HEK293 (cell line): Measurements from ENCODE around the gene CACNA1E.

Experiments
- CTCF ChIA-PET: fragments of 350-600 bp; formaldehyde crosslinking; extraction: SDS; loops from one replicate; lab custom pipeline; 2021; ENCODE audit warnings: antibody characterized with exemption; lab: Yijun Ruan, JAX
- POLR2A ChIA-PET: fragments of 300-600 bp; formaldehyde crosslinking; extraction: SDS; loops from one replicate; lab custom pipeline; 2020; ENCODE audit warnings: antibody characterized with exemption, inconsistent platforms; lab: Yijun Ruan, JAX
- H3K27ac ChIP-seq: fragments of 200-500 bp; sonication (Bioruptor generic); 2 replicates; pipeline ENCODE4 v1.5.1; 2014; ENCODE audit warnings: low read depth, low read length, control low read depth, inconsistent platforms; ENCODE audit errors: extremely low read depth
- H3K36me3 ChIP-seq, 2 experiments: fragments of 200-500 bp in 1 of 2; sonication (Bioruptor generic) in 1 of 2; 1 replicate in 1 of 2; 2 replicates in 1 of 2; pipeline ENCODE4 v1.5.1; 2014 to 2017; ENCODE audit warnings: inconsistent platforms in 2 of 2, low read length in 2 of 2; ENCODE audit not compliant: control insufficient read depth in 2 of 2, insufficient read depth in 1 of 2
- H3K4me1 ChIP-seq: fragments of 200-500 bp; sonication (Bioruptor generic); 2 replicates; pipeline ENCODE4 v1.5.1; 2014; ENCODE audit warnings: mild to moderate bottlenecking, low read length, inconsistent platforms; ENCODE audit not compliant: control insufficient read depth, insufficient read depth
- H3K4me3 ChIP-seq: 2 replicates; pipeline ENCODE4 v1.5.1; 2011; ENCODE audit warnings: low read depth, mild to moderate bottlenecking, control low read depth, low read length, moderate library complexity
- H3K9me3 ChIP-seq: fragments of 200-500 bp; sonication (Bioruptor generic); 2 replicates; pipeline ENCODE4 v1.5.1; 2014; ENCODE audit warnings: low read depth, low read length, inconsistent platforms; ENCODE audit not compliant: control insufficient read depth, insufficient read depth
- KLF8 ChIP-seq: fragments of 450-650 bp; formaldehyde crosslinking; IDR thresholded peaks from 2 replicates; pipeline ENCODE4 v1.5.1; 2016; ENCODE audit warnings: missing biosample characterization, missing genetic modification characterization
- KLF9 ChIP-seq: fragments of 450-650 bp; formaldehyde crosslinking; IDR thresholded peaks from 2 replicates; pipeline ENCODE4 v1.5.1; 2016; ENCODE audit warnings: missing biosample characterization, missing genetic modification characterization, low read depth
- PRDM1 ChIP-seq: fragments of 450-650 bp; formaldehyde crosslinking; IDR thresholded peaks from 2 replicates; pipeline ENCODE4; 2016; ENCODE audit warnings: missing biosample characterization, missing genetic modification characterization
- PRDM6 ChIP-seq: fragments of 450-650 bp; formaldehyde crosslinking; IDR thresholded peaks from 2 replicates; pipeline ENCODE4 v1.5.1; 2017; ENCODE audit warnings: missing biosample characterization, missing genetic modification characterization
- RBAK ChIP-seq: fragments of 450-650 bp; formaldehyde crosslinking; IDR thresholded peaks from 2 replicates; pipeline ENCODE4 v1.5.1; 2016; ENCODE audit warnings: missing biosample characterization, missing genetic modification characterization
- ZBTB1 ChIP-seq: fragments of 450-650 bp; formaldehyde crosslinking; IDR thresholded peaks from 2 replicates; pipeline ENCODE4 v1.5.1; 2016; ENCODE audit warnings: missing biosample characterization, missing genetic modification characterization
- ZBTB49 ChIP-seq: fragments of 450-650 bp; formaldehyde crosslinking; IDR thresholded peaks from 2 replicates; pipeline ENCODE4 v1.5.1; 2016; ENCODE audit warnings: missing biosample characterization, missing genetic modification characterization, low read depth
- ZNF138 ChIP-seq: fragments of 450-650 bp; formaldehyde crosslinking; IDR thresholded peaks from 2 replicates; pipeline ENCODE4 v1.5.1; 2016; ENCODE audit warnings: missing biosample characterization, missing genetic modification characterization, borderline replicate concordance
- ZNF211 ChIP-seq: fragments of 450-650 bp; formaldehyde crosslinking; IDR thresholded peaks from 2 replicates; pipeline ENCODE4 v1.5.1; 2016; ENCODE audit warnings: low read depth, missing biosample characterization, missing genetic modification characterization
- ZNF223 ChIP-seq: fragments of 450-650 bp; formaldehyde crosslinking; IDR thresholded peaks from 2 replicates; pipeline ENCODE4 v1.5.1; 2016; ENCODE audit warnings: missing biosample characterization, missing genetic modification characterization
- ZNF37A ChIP-seq: fragments of 450-650 bp; IDR thresholded peaks from 2 replicates; pipeline ENCODE4 v1.5.1; 2018; ENCODE audit warnings: missing biosample characterization, missing genetic modification characterization
- ZNF433 ChIP-seq: fragments of 450-650 bp; formaldehyde crosslinking; IDR thresholded peaks from 2 replicates; pipeline ENCODE4 v1.5.1; 2016; ENCODE audit warnings: missing biosample characterization, missing genetic modification characterization, low read depth
- ZNF513 ChIP-seq: fragments of 450-650 bp; IDR thresholded peaks from 2 replicates; pipeline ENCODE4 v1.5.1; 2018; ENCODE audit warnings: missing biosample characterization, missing genetic modification characterization
- ZNF521 ChIP-seq: fragments of 450-650 bp; formaldehyde crosslinking; IDR thresholded peaks from 2 replicates; pipeline ENCODE4 v1.5.1; 2017; ENCODE audit warnings: missing biosample characterization, mild to moderate bottlenecking, missing genetic modification characterization
- ZNF621 ChIP-seq: fragments of 450-650 bp; formaldehyde crosslinking; IDR thresholded peaks from 2 replicates; pipeline ENCODE4 v1.5.1; 2017; ENCODE audit warnings: missing biosample characterization, missing genetic modification characterization
- ZNF677 ChIP-seq: fragments of 450-650 bp; IDR thresholded peaks from 2 replicates; pipeline ENCODE4 v1.5.0; 2018; ENCODE audit warnings: missing biosample characterization, mild to moderate bottlenecking, missing genetic modification characterization, moderate library complexity
- ZNF747 ChIP-seq: fragments of 450-650 bp; formaldehyde crosslinking; IDR thresholded peaks from 2 replicates; pipeline ENCODE4 v1.5.1; 2016; ENCODE audit warnings: missing biosample characterization, missing genetic modification characterization
- ZNF76 ChIP-seq: fragments of 450-650 bp; formaldehyde crosslinking; IDR thresholded peaks from 2 replicates; pipeline ENCODE4; 2016; ENCODE audit warnings: low read depth, missing biosample characterization, missing genetic modification characterization, borderline replicate concordance
- ZNF777 ChIP-seq: fragments of 450-650 bp; formaldehyde crosslinking; IDR thresholded peaks from 2 replicates; pipeline ENCODE4 v1.5.1; 2017; ENCODE audit warnings: missing biosample characterization, missing genetic modification characterization, borderline replicate concordance
- ZNF791 ChIP-seq: fragments of 450-650 bp; formaldehyde crosslinking; IDR thresholded peaks from 2 replicates; pipeline ENCODE4 v1.5.1; 2016; ENCODE audit warnings: missing biosample characterization, missing genetic modification characterization
- TF ChIP-seq, protein P1 (sequence below): fragments of 450-650 bp; formaldehyde crosslinking; IDR thresholded peaks from 2 replicates; pipeline ENCODE4 v1.5.1; 2016; ENCODE audit warnings: missing biosample characterization, missing genetic modification characterization
- TF ChIP-seq, protein P2 (sequence below): fragments of 450-650 bp; formaldehyde crosslinking; conservative IDR thresholded peaks from 2 replicates; pipeline ENCODE4 v1.5.1; 2016; ENCODE audit warnings: low read depth, missing biosample characterization, missing genetic modification characterization
- TF ChIP-seq, protein P3 (sequence below): fragments of 450-650 bp; formaldehyde crosslinking; IDR thresholded peaks from 2 replicates; pipeline ENCODE4 v1.5.1; 2016; ENCODE audit warnings: missing biosample characterization, missing genetic modification characterization

The CACNA1E gene

GRCh38 chr1:181595234-181595633 lies 111.9 kb downstream of the CACNA1E start:
- Histone ChIP-seq H3K4me1 (no peaks in the 10 kb centered on the region), H3K4me3 (no peak overlapping the region), H3K36me3 (no peaks in the 10 kb centered on the region), H3K9me3 (no peaks in the 10 kb centered on the region), H3K27ac (no peak overlapping the region)
- TF ChIP-seq ZNF791 (tag by site-specific recombination) (no peak), PRDM1 (tag by site-specific recombination) (no peak), ZBTB1 (tag by site-specific recombination) (no peak), ZBTB49 (no peak), ZNF513 (no peak), ZNF211 (tag by site-specific recombination) (no peak), KLF9 (no peak), KLF8 (no peak), ZNF138 (tag by site-specific recombination) (no peak), ZNF777 (no peak), ZNF677 (tag by site-specific recombination) (no peak), RBAK (tag by site-specific recombination) (no peak)
- TF ChIP-seq, protein P1, sequence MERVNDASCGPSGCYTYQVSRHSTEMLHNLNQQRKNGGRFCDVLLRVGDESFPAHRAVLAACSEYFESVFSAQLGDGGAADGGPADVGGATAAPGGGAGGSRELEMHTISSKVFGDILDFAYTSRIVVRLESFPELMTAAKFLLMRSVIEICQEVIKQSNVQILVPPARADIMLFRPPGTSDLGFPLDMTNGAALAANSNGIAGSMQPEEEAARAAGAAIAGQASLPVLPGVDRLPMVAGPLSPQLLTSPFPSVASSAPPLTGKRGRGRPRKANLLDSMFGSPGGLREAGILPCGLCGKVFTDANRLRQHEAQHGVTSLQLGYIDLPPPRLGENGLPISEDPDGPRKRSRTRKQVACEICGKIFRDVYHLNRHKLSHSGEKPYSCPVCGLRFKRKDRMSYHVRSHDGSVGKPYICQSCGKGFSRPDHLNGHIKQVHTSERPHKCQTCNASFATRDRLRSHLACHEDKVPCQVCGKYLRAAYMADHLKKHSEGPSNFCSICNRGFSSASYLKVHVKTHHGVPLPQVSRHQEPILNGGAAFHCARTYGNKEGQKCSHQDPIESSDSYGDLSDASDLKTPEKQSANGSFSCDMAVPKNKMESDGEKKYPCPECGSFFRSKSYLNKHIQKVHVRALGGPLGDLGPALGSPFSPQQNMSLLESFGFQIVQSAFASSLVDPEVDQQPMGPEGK (tag by site-specific recombination): no peak
- TF ChIP-seq, protein P2, sequence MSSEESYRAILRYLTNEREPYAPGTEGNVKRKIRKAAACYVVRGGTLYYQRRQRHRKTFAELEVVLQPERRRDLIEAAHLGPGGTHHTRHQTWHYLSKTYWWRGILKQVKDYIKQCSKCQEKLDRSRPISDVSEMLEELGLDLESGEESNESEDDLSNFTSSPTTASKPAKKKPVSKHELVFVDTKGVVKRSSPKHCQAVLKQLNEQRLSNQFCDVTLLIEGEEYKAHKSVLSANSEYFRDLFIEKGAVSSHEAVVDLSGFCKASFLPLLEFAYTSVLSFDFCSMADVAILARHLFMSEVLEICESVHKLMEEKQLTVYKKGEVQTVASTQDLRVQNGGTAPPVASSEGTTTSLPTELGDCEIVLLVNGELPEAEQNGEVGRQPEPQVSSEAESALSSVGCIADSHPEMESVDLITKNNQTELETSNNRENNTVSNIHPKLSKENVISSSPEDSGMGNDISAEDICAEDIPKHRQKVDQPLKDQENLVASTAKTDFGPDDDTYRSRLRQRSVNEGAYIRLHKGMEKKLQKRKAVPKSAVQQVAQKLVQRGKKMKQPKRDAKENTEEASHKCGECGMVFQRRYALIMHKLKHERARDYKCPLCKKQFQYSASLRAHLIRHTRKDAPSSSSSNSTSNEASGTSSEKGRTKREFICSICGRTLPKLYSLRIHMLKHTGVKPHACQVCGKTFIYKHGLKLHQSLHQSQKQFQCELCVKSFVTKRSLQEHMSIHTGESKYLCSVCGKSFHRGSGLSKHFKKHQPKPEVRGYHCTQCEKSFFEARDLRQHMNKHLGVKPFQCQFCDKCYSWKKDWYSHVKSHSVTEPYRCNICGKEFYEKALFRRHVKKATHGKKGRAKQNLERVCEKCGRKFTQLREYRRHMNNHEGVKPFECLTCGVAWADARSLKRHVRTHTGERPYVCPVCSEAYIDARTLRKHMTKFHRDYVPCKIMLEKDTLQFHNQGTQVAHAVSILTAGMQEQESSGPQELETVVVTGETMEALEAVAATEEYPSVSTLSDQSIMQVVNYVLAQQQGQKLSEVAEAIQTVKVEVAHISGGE (tag by site-specific recombination): no peak
- ChIA-PET CTCF (no interaction called here), POLR2A (no interaction called here)

GRCh38 chr1:181601186-181601950 lies 118.1 kb downstream of the CACNA1E start:
- H3K4me3 ChIP-seq: no peak overlapping the region
- no peak overlapping the region for H3K27ac ChIP-seq
- ChIA-PET CTCF (interaction anchor here (0.6 kb wide), 1 partner anchor 12 kb away, joined by 3 read pairs; no protein-coding TSS in a partner anchor), POLR2A (no interaction called here)
- H3K4me1 ChIP-seq: no peaks in the 10 kb centered on the region
- no peaks in the 10 kb centered on the region for H3K36me3 ChIP-seq
- H3K9me3 ChIP-seq: no peaks in the 10 kb centered on the region
- TF ChIP-seq ZNF747 (tag by site-specific recombination): no peak
- TF ChIP-seq ZNF76 (tag by site-specific recombination): no peak
- no peak for TF ChIP-seq ZNF521
- no peak for TF ChIP-seq ZNF621 (tag by site-specific recombination)
- no peak for TF ChIP-seq PRDM6 (tag by site-specific recombination)
- TF ChIP-seq ZNF433 (tag by site-specific recombination): no peak
- no peak for TF ChIP-seq ZNF37A
- TF ChIP-seq, protein P3, sequence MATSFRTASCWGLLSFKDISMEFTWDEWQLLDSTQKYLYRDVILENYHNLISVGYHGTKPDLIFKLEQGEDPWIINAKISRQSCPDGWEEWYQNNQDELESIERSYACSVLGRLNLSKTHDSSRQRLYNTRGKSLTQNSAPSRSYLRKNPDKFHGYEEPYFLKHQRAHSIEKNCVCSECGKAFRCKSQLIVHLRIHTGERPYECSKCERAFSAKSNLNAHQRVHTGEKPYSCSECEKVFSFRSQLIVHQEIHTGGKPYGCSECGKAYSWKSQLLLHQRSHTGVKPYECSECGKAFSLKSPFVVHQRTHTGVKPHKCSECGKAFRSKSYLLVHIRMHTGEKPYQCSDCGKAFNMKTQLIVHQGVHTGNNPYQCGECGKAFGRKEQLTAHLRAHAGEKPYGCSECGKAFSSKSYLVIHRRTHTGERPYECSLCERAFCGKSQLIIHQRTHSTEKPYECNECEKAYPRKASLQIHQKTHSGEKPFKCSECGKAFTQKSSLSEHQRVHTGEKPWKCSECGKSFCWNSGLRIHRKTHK (tag by site-specific recombination): no peak
- TF ChIP-seq ZNF223: no peak
